Lower leg skin (tissue), 4 donors: ENCODE data around the gene IDH3G. TPM values are rescaled to one million over a fixed set of nuclear protein-coding genes. Genes with fewer than 3 reads are reported as not detected.

Experiments used
- DNase-seq, 2 donors: peaks; one replicate each; pipeline ENCODE4 v3.0.0-alpha.2; 2019; ENCODE audit warnings: low spot score in 2 of 2
- H3K4me3 ChIP-seq: fragments of 200-600 bp; sonication (generic); 2 replicates; pipeline ENCODE4 v1.5.1; 2017; ENCODE audit warnings: mild to moderate bottlenecking, low read depth; ENCODE audit not compliant: poor library complexity, severe bottlenecking
- POLR2A ChIP-seq, 2 donors: fragments of 450-650 bp; IDR thresholded peaks; one replicate each; pipeline ENCODE4 v1.6.1; 2016 to 2017; ENCODE audit warnings: antibody characterized with exemption in 2 of 2, mild to moderate bottlenecking in 1 of 2, moderate library complexity in 1 of 2
- WGBS, 2 donors: methylation state at CpG; one replicate each; pipeline ENCODE4 v1.1.5; 2018; 5-methylcytosine and 5-hydroxymethylcytosine counted together
- intact Hi-C: fragments of 100-400 bp; cut with DNase I; formaldehyde crosslinking; loops from one replicate; pipeline ENCODE4 v1.15.0; 2023; ENCODE audit warnings: low total_unique reads
- total RNA-seq, 4 donors: library from RNA; depleted of rRNA; stranded (reverse); fragments of >200 nt; gene quantifications; one replicate each; pipeline ENCODE4 v1.1.0, GENCODE V29; 2016
- TF ChIP-seq, protein P1 (sequence below), 3 donors: fragments of 450-650 bp; IDR thresholded peaks; one replicate each; pipeline ENCODE4 v1.5.1; 2016; ENCODE audit warnings: antibody characterized with exemption in 3 of 3, mild to moderate bottlenecking in 3 of 3, moderate library complexity in 2 of 3

IDH3G gene
- total RNA-seq, 4 donors from 2014 or later, result 66.2 to 94.8 (median 76.1) TPM

DNA sequence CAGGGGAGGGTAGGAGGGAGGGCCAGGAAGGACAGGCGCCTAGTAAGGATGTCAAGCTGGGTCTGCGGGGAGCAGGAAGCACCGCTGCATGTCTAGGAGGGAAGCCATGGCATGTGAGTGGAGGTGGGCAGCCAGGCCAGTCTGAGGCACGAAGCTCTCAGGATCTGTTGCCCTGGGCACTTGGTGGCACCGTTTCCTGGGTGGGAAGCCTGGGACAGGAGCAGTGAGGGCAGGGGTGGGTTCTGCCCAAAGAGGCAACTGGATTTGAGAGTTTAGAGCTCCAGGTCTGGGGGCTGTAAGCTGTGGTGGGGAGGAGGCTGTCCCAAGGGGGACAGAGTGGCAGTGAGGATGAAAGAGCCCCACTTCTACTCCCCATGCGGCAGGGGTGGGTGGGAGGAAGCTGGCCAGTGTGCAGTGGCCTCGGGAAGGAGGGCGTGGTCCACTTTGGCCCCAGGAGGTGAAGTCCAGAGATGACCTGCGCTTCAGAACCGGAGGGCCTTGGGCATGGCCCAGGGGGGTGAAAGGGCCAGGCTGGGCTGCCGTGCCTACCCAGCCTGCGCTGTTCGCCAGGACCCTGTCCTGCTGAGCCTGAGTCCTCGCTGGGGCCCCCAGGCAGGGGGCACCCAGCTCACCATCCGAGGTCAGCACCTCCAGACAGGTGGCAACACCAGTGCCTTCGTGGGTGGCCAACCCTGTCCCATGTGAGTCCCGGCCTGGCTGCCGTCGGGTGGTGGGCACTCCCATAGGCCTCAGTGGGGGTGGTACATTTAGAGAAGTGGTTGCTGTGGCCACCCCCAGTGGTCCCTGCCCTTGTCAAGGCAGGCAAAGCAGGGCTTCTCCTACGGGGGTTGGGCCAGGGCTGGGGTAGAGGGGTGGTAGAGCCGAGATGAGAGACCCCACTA, 21.6 kb downstream of the IDH3G start:
- intact Hi-C loops, result loop anchor here (5.0 kb wide), 1 partner anchor 1890 kb away; no protein-coding TSS in a partner anchor
- H3K4me3 ChIP-seq, result no peak overlapping the region
- DNase-seq, result no peak
- WGBS, 2 donors, result 72 to 86% methylated on average over 5 to 21 of the region's 21 CpGs
- TF ChIP-seq, protein P1, sequence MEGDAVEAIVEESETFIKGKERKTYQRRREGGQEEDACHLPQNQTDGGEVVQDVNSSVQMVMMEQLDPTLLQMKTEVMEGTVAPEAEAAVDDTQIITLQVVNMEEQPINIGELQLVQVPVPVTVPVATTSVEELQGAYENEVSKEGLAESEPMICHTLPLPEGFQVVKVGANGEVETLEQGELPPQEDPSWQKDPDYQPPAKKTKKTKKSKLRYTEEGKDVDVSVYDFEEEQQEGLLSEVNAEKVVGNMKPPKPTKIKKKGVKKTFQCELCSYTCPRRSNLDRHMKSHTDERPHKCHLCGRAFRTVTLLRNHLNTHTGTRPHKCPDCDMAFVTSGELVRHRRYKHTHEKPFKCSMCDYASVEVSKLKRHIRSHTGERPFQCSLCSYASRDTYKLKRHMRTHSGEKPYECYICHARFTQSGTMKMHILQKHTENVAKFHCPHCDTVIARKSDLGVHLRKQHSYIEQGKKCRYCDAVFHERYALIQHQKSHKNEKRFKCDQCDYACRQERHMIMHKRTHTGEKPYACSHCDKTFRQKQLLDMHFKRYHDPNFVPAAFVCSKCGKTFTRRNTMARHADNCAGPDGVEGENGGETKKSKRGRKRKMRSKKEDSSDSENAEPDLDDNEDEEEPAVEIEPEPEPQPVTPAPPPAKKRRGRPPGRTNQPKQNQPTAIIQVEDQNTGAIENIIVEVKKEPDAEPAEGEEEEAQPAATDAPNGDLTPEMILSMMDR (IDR thresholded peaks at IDR 0.05), result no peak
- no peak for TF ChIP-seq POLR2A (IDR thresholded peaks at IDR 0.05)

DNA sequence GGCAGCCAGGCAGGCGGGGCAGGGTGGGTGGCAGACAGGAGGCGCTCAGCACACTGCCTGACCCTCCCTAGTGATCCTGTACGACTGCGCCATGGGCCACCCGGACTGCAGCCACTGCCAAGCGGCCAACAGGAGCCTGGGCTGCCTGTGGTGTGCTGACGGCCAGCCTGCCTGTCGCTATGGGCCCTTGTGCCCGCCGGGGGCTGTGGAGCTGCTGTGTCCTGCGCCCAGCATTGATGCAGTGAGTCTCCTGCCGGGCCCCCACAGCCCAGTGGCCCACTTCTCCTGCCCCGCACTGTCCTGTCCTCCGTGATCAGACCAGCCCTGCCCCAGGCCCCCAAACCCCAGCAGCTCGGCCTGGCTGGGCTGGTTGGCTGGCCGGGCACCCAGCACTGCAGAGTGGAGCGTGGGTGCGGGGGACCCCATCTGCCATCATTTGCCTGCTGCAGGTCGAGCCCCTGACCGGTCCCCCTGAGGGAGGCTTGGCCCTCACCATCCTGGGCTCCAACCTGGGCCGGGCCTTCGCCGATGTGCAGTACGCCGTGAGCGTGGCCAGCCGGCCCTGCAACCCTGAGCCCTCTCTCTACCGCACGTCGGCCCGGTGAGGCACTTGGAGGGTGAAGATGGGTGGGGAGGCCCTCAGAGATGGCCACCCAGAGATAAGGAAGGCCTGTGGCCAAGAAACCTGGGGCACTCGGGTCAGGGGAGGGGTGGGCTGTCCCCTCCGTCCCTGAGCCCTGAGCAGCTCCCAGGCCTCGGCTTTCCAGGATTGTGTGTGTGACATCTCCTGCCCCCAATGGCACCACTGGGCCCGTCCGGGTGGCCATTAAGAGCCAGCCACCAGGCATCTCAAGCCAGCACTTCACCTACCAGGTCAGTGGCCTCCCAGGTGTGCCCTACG, 22.5 kb downstream of the IDH3G start:
- WGBS, 2 donors, result 87 to 93% methylated on average over 2 to 30 of the region's 37 CpGs
- intact Hi-C loops, result loop anchor here (5.0 kb wide), 1 partner anchor 1889 kb away; no protein-coding TSS in a partner anchor
- TF ChIP-seq, protein P1 (IDR thresholded peaks at IDR 0.05), result no peak
- TF ChIP-seq POLR2A (IDR thresholded peaks at IDR 0.05), result no peak
- H3K4me3 ChIP-seq, result no peak overlapping the region
- DNase-seq, result no peak

DNA sequence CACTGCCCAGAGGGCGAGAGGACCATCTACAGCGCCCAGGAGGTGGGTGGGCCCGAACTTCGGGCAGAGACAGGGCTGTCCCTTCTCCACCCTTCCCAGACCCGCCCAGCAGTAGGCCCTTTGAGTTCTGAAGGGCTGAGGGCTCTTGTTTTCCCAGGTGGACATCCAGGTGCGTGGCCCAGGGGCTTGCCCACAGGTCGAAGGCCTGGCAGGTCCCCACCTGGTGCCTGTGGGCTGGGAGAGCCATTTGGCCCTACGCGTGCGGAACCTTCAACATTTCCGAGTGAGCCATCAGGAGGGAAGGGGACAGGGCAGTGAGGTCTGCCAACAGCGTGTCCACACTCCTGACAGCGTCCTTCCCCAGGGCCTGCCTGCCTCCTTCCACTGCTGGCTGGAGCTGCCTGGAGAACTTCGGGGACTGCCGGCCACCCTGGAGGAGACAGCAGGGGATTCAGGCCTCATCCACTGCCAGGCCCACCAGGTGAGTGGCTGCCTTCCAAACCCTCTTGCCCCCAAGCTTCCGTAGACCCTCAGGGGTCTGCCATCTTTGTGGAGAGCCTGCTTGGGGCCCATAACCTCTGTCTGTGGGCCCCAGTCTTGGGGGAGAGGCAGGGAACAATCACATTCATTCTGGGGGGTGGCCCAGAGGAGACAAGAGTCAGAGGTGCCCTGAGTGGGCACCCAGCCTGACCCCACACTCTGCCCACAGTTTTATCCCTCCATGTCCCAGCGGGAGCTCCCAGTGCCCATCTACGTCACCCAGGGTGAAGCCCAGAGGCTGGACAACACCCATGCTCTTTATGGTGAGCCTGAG, 23.4 kb downstream of the IDH3G start:
- TF ChIP-seq, protein P1 (IDR thresholded peaks at IDR 0.05), result no peak
- no peak for TF ChIP-seq POLR2A (IDR thresholded peaks at IDR 0.05)
- 89% methylated on average over 17 of the region's 18 CpGs; no CpG with 5 or more reads in 1 of the 2 donors for WGBS, 2 donors
- no peak overlapping the region for H3K4me3 ChIP-seq
- intact Hi-C loops, result loop anchor here (5.0 kb wide), 1 partner anchor 1889 kb away; no protein-coding TSS in a partner anchor
- DNase-seq, result no peak

DNA sequence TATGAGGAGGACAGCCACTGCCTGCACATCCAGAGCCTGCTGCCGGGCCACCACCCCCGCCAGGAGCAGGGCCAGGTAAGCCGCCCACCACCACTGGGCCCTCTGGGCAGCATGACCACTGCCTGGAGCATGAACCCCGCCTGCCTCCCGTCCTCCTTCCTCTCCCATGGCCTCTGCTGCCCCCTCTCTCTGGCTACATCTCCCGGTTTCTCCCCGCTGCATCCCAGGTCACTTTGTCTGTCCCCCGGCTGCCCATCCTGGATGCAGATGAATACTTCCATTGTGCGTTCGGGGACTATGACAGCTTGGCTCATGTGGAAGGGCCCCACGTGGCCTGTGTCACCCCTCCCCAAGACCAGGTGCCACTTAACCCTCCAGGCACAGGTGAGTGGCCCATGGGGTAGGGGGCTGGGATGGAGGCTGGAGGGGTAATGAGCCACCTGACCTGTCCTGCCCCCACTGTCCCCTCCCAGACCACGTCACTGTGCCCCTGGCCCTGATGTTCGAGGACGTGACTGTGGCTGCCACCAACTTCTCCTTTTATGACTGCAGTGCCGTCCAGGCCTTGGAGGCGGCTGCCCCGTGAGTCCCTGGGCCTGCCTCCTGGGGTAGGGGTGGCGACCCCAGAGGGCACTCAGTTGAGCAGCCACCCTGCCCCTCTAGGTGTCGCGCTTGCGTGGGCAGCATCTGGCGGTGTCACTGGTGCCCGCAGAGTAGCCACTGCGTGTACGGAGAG, 24.1 kb downstream of the IDH3G start:
- no peak overlapping the region for H3K4me3 ChIP-seq
- TF ChIP-seq, protein P1 (IDR thresholded peaks at IDR 0.05), result no peak
- TF ChIP-seq POLR2A (IDR thresholded peaks at IDR 0.05), result no peak
- intact Hi-C loops, result loop anchor here (5.0 kb wide), 1 partner anchor 1888 kb away; no protein-coding TSS in a partner anchor
- 87 to 91% methylated on average over 8 to 23 of the region's 25 CpGs for WGBS, 2 donors
- DNase-seq, result no peak
